Measurements from ENCODE around the gene FHIT.

FHIT gene

DNA sequence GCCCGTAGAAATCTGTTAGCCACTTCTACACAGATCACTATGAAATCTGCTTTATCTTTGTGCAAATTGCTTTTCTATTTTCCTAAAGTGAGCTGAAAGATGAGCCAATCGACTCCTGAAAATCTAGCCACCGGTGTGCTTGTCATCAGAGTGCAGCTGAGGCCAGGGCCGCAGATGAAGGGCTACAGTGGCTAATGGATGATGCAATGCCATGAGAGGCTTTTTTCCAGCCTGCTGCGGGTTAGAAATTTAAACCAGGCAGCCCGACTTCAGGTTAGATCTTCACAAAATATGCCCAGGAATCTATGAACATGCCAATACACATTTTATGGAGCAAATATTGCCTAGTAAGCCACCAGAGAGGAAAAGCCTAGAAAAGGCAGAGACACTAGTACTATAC lies 1253.2 kb downstream of the FHIT start:
- peak overlapping the region; percentile 19 for H3K27ac Mint-ChIP-seq
- DNase-seq, result no peak
- no peaks in the 10 kb centered on the region for H3K27me3 Mint-ChIP-seq (ENCODE audit: low read depth, poor library complexity)
- H3K9me3 Mint-ChIP-seq, result peaks cover 4% of the 10 kb centered on the region
- peaks cover 24% of the 10 kb centered on the region for H3K4me1 Mint-ChIP-seq
- H3K36me3 Mint-ChIP-seq (ENCODE audit: low read depth), result peaks cover 6% of the 10 kb centered on the region
- no peak overlapping the region for H3K4me3 Mint-ChIP-seq
- TF ChIP-seq, protein P1, sequence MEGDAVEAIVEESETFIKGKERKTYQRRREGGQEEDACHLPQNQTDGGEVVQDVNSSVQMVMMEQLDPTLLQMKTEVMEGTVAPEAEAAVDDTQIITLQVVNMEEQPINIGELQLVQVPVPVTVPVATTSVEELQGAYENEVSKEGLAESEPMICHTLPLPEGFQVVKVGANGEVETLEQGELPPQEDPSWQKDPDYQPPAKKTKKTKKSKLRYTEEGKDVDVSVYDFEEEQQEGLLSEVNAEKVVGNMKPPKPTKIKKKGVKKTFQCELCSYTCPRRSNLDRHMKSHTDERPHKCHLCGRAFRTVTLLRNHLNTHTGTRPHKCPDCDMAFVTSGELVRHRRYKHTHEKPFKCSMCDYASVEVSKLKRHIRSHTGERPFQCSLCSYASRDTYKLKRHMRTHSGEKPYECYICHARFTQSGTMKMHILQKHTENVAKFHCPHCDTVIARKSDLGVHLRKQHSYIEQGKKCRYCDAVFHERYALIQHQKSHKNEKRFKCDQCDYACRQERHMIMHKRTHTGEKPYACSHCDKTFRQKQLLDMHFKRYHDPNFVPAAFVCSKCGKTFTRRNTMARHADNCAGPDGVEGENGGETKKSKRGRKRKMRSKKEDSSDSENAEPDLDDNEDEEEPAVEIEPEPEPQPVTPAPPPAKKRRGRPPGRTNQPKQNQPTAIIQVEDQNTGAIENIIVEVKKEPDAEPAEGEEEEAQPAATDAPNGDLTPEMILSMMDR (IDR thresholded peaks at IDR 0.05), result no peak

DNA sequence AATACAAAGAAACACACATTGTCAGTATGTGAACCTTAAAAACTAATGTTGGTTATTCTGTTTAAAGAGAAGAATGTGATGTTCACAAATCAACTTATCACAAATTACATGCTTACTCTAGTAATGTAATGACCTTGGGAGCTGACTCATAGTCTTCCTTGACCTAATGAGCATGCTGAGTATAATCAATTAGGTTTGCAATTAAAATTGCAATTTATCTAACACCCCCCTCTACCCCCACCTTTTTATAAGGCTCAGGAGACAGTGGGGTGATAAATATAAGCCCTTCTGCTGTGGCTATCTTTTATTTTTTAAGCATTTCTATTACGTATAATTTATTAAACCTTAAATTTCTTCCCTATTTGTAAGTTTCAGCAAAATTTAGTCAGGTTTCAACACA lies 1253.7 kb downstream of the FHIT start:
- Mint-ChIP-seq H3K27ac (no peak overlapping the region), H3K4me3 (no peak overlapping the region), H3K27me3 (ENCODE audit: low read depth, poor library complexity) (no peaks in the 10 kb centered on the region), H3K36me3 (ENCODE audit: low read depth) (peaks cover 6% of the 10 kb centered on the region), H3K9me3 (peaks cover 4% of the 10 kb centered on the region), H3K4me1 (peaks cover 24% of the 10 kb centered on the region)
- no peak for DNase-seq
- TF ChIP-seq, protein P1 (IDR thresholded peaks at IDR 0.05), result no peak

DNA sequence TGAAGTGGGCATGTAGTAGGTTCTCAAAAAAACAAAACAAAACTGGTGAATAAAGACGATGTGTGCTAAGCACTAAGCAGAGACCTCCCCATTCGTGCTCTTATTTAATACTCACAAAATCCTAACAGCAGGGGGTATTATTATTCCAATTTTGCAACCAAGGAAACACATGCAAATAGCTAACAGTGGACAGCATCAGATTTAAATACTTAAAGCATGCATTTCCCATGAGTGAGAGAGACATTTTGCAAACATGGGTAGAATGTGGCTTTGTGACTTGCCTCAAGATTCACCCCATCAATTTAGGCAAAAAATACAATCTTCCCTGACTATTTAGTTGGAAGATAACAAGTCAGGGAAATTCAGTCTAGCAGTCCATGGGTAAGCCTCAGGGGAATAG lies 1255.2 kb downstream of the FHIT start:
- H3K27me3 Mint-ChIP-seq (ENCODE audit: low read depth, poor library complexity), result no peaks in the 10 kb centered on the region
- H3K27ac Mint-ChIP-seq, result no peak overlapping the region
- TF ChIP-seq, protein P1 (IDR thresholded peaks at IDR 0.05), result no peak
- H3K36me3 Mint-ChIP-seq (ENCODE audit: low read depth), result no peaks in the 10 kb centered on the region
- peaks cover 17% of the 10 kb centered on the region for H3K4me1 Mint-ChIP-seq
- no peak overlapping the region for H3K4me3 Mint-ChIP-seq
- H3K9me3 Mint-ChIP-seq, result peaks cover 4% of the 10 kb centered on the region
- DNase-seq, result no peak

DNA sequence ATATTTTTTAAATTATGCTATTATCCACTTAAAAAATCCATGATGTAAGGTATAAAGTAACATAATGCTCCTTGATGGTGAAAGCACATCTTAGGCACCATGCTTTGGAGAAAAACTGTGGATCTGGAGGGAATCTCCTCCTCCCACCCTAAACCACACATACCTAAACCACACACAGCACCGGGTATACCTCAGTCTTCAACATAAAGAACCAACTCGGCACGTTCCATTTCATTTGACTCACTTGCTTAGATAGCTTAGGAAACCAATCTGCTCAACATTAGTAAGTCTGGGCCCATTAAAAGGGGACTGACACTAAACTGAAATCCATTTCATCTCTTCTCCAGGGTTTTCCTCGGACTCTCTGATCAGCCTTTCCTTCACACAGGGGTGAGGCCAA lies 1255.7 kb downstream of the FHIT start:
- TF ChIP-seq, protein P1 (IDR thresholded peaks at IDR 0.05), result no peak
- no peak overlapping the region for H3K27ac Mint-ChIP-seq
- H3K36me3 Mint-ChIP-seq (ENCODE audit: low read depth), result no peaks in the 10 kb centered on the region
- H3K9me3 Mint-ChIP-seq, result no peaks in the 10 kb centered on the region
- H3K27me3 Mint-ChIP-seq (ENCODE audit: low read depth, poor library complexity), result no peaks in the 10 kb centered on the region
- peaks cover 17% of the 10 kb centered on the region for H3K4me1 Mint-ChIP-seq
- no peak overlapping the region for H3K4me3 Mint-ChIP-seq
- DNase-seq, result no peak

DNA sequence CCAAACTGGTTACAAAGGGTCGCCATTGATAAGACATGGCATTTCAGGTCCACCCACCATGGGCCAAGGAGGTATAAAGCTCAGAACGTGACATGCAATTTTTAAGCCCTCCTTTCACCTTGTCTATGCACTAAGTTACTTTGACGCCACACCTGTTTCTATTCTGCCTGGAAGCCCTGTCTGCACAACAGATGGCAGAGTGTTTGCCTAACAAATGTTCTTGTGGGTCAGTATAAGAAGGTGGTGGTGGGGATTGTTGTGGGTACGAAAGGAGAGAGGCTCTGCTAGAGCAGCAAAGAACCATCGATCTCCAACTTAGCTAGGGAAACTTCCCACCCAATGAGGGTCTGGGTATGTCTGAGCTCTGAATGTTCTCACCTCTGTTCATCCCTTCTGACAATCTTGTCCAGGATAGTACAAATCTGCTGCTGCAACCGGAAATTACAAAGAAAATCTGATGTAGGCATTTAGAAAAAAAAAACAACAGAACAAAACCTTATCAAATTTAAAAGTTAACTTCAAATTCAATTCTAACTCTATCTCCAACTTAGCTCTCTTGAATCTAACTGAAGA lies 1256.4 kb downstream of the FHIT start:
- H3K4me1 Mint-ChIP-seq, result peaks cover 17% of the 10 kb centered on the region

DNA sequence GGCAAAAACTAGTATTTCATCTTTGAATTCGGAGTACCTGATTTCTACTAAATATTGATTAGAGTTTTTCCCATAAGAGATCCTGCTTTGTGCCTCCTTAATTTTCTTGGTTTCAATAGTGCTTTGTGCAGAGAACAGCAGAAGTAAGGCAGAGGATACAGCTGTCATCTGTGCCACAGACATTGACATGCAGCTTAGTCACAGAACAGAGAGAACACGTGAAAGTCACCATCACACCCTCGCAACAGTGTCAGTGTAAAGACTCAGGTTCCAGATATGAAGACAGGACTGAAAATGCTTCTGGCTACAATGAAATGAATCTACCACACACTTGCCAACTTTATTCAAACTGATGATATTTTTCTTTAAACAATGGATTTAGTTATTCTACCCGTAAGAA lies 1258.7 kb downstream of the FHIT start:
- TF ChIP-seq, protein P1 (IDR thresholded peaks at IDR 0.05), result no peak
- H3K4me1 Mint-ChIP-seq, result peaks cover 5% of the 10 kb centered on the region
- no peaks in the 10 kb centered on the region for H3K9me3 Mint-ChIP-seq
- H3K27me3 Mint-ChIP-seq (ENCODE audit: low read depth, poor library complexity), result no peaks in the 10 kb centered on the region
- no peak for DNase-seq
- H3K27ac Mint-ChIP-seq, result no peak overlapping the region
- H3K4me3 Mint-ChIP-seq, result no peak overlapping the region
- H3K36me3 Mint-ChIP-seq (ENCODE audit: low read depth), result no peaks in the 10 kb centered on the region

More for the DNA sequence above, 1256.4 kb downstream of the FHIT start:
- no peaks in the 10 kb centered on the region for H3K36me3 Mint-ChIP-seq (ENCODE audit: low read depth)
- no peaks in the 10 kb centered on the region for H3K9me3 Mint-ChIP-seq
- DNase-seq, result no peak
- H3K4me3 Mint-ChIP-seq, result no peak overlapping the region
- TF ChIP-seq, protein P1 (IDR thresholded peaks at IDR 0.05), result no peak
- no peak overlapping the region for H3K27ac Mint-ChIP-seq
- no peaks in the 10 kb centered on the region for H3K27me3 Mint-ChIP-seq (ENCODE audit: low read depth, poor library complexity)
